Renal pelvis (tissue), 3 donors: ENCODE results near the gene CUL7. TPM values are rescaled to one million over a fixed set of nuclear protein-coding genes. Genes with fewer than 3 reads are reported as not detected.

Experiments used
- polyA plus RNA-seq, 3 donors: library from polyadenylated mRNA; unstranded; fragments of 120-200 nt; gene quantifications; one replicate each; pipeline ENCODE4 v1.2.1, GENCODE V29; 2013; ENCODE audit not compliant: insufficient read length in 3 of 3

CUL7 gene
- polyA plus RNA-seq, 3 donors: 55.9 to 62.2 (median 59.2) TPM

Other genes with a start within 250 kb of the CUL7 start
- gene RPL7L1, start 174.2 kb downstream of the CUL7 start, polyA plus RNA-seq: 100 to 1,000 TPM in 2 of 3 donors, 10 to 100 TPM in 1; 87.3 to 135 (median 113) TPM
- under 1 TPM; 0.23 to 0.48 (median 0.41) TPM for gene PTCRA, start 137.8 kb downstream of the CUL7 start, polyA plus RNA-seq
- gene CNPY3, start 124.4 kb downstream of the CUL7 start, polyA plus RNA-seq: 10 to 100 TPM; 59.3 to 68.5 (median 61.7) TPM
- gene GNMT, start 93.1 kb downstream of the CUL7 start, polyA plus RNA-seq: 1 to 10 TPM in 2 of 3 donors, under 1 TPM in 1; 0.57 to 1.9 (median 1.5) TPM
- 10 to 100 TPM; 27.8 to 35.3 (median 33.0) TPM for gene PEX6, start 74.7 kb downstream of the CUL7 start, polyA plus RNA-seq
- gene PPP2R5D, start 69.3 kb downstream of the CUL7 start, polyA plus RNA-seq: 10 to 100 TPM; 60.6 to 63.9 (median 62.5) TPM
- 100 to 1,000 TPM in 1 of 3 donors, 10 to 100 TPM in 2; 82.2 to 103 (median 85.9) TPM for gene MEA1, start 39.9 kb downstream of the CUL7 start, polyA plus RNA-seq
- gene KLHDC3, start 39.6 kb downstream of the CUL7 start, polyA plus RNA-seq: 100 to 1,000 TPM in 2 of 3 donors, 10 to 100 TPM in 1; 95.6 to 106 (median 106) TPM
- 10 to 100 TPM; 54.1 to 59.7 (median 56.8) TPM for gene RRP36, start 32.2 kb downstream of the CUL7 start, polyA plus RNA-seq
- gene MRPL2, start 5.6 kb upstream of the CUL7 start, polyA plus RNA-seq: 10 to 100 TPM; 65.2 to 69.9 (median 69.9) TPM
- 10 to 100 TPM; 58.0 to 82.5 (median 78.5) TPM for gene KLC4, start 5.8 kb upstream of the CUL7 start, polyA plus RNA-seq
- gene PTK7, start 22.5 kb upstream of the CUL7 start, polyA plus RNA-seq: 100 to 1,000 TPM; 229 to 267 (median 251) TPM
- gene SRF, start 117.4 kb upstream of the CUL7 start, polyA plus RNA-seq: 10 to 100 TPM; 29.0 to 34.7 (median 32.5) TPM
- gene CUL9, start 128.3 kb upstream of the CUL7 start, polyA plus RNA-seq: 10 to 100 TPM; 34.3 to 52.2 (median 47.5) TPM
- 100 to 1,000 TPM in 1 of 3 donors, 10 to 100 TPM in 2; 65.6 to 104 (median 99.8) TPM for gene DNPH1, start 175.6 kb upstream of the CUL7 start, polyA plus RNA-seq
- under 1 TPM; 0.36 to 0.47 (median 0.43) TPM for gene TTBK1, start 189.6 kb upstream of the CUL7 start, polyA plus RNA-seq
- gene SLC22A7, start 244.4 kb upstream of the CUL7 start, polyA plus RNA-seq: under 1 TPM; 0.84 to 0.90 (median 0.86) TPM